ENCODE measurements around the gene SHB.

SHB gene

DNA sequence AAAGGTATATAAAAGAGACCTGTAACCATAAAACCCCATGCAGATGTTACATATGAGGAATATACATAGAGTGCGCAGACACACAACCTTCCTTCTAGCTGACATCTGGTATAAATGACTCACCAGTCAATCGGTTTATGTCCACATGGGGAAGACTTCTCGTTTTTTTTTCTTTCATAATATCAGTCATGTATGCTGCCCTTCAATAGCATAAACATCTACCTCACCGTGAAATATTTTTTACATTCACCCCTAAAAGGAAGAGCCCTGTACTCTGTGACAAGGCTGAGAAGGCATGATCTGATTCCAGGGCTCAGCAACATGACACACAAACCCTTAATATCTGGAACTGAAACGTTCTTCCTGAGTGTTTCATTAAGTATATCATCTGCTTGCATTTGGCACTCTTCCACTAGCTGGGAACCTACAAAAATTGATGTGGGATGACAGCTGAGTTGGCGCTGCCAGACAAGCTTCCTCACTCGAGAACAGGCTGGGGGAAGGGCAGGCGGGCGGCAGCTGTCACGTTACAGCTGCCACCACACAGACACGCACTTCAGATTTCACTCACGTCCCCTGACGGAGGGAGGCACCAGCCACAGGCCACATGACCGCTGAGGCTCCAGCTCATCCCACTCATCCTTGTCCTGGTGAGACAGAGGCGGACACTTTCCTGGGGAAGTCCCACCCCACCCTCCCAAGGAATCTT is 74.2 kb downstream of the SHB start:
- H3K9me3 ChIP-seq (ENCODE audit: control extremely low read depth in 1 of 5, control insufficient read depth in 4 of 5, insufficient read depth in 2 of 5, low read depth in 1 of 5, low read length in 4 of 5), result no peaks in the 10 kb centered on the region
- no peaks in the 10 kb centered on the region for H3K27me3 ChIP-seq (replicated peaks in 2 of 5; ENCODE audit: control insufficient read depth in 4 of 5, insufficient read depth in 5 of 5, low read length in 4 of 5)
- 4% methylated on average over 11 of the region's 15 CpGs for WGBS (ENCODE audit: insufficient coverage)
- peak; percentile 70 to 95 (median 92) for DNase-seq
- H3K36me3 ChIP-seq (ENCODE audit: control insufficient read depth in 4 of 4, insufficient read depth in 4 of 4, low read length in 3 of 4), result no peaks in the 10 kb centered on the region
- peaks cover 25 to 92% (median 67%) of the 10 kb centered on the region in 4 experiments for H3K4me1 ChIP-seq (ENCODE audit: control extremely low read depth in 1 of 4, control insufficient read depth in 4 of 4, insufficient read depth in 4 of 4, low read length in 3 of 4)
- CTCF ChIA-PET, result interaction anchor here (0.7 to 1.0 kb wide), 2 partner anchors 28 to 31 kb away, joined by 3 read pairs; no protein-coding TSS in a partner anchor
- H3K27ac ChIP-seq (ENCODE audit: insufficient read depth in 1 of 2, low read depth in 1 of 2, low read length in 2 of 2, poor library complexity in 1 of 2, severe bottlenecking in 2 of 2), result peak overlapping the region; percentile 46 to 73
- POLR2A ChIA-PET, result no interaction called here
- peak overlapping the region in 5 of 7 experiments; percentile 27 to 63 (median 53) for H3K4me3 ChIP-seq (ENCODE audit: control insufficient read depth in 1 of 7, extremely low read depth in 1 of 7, insufficient read depth in 4 of 7, low read depth in 2 of 7, low read length in 6 of 7)

- ChIA-PET CTCF (interaction anchor here (1.0 to 2.2 kb wide), 4 partner anchors 15 to 94 kb away, joined by 3 to 6 read pairs (median 3); no protein-coding TSS in a partner anchor), POLR2A (interaction anchor here (0.6 kb wide), 2 partner anchors 11 to 84 kb away, joined by 3 read pairs; no protein-coding TSS in a partner anchor)
- H3K4me1 ChIP-seq (ENCODE audit: control extremely low read depth in 1 of 4, control insufficient read depth in 4 of 4, insufficient read depth in 4 of 4, low read length in 3 of 4), result peaks cover 22 to 77% (median 57%) of the 10 kb centered on the region in 4 experiments
- no peaks in the 10 kb centered on the region for H3K9me3 ChIP-seq (ENCODE audit: control extremely low read depth in 1 of 5, control insufficient read depth in 4 of 5, insufficient read depth in 2 of 5, low read depth in 1 of 5, low read length in 4 of 5)
- H3K36me3 ChIP-seq (ENCODE audit: control insufficient read depth in 4 of 4, insufficient read depth in 4 of 4, low read length in 3 of 4), result no peaks in the 10 kb centered on the region
- DNase-seq, result peak; percentile 35 to 84 (median 77)
- no peaks in the 10 kb centered on the region for H3K27me3 ChIP-seq (replicated peaks in 2 of 5; ENCODE audit: control insufficient read depth in 4 of 5, insufficient read depth in 5 of 5, low read length in 4 of 5)
- peak overlapping the region in 3 of 7 experiments; percentile 32 to 50 (median 40) for H3K4me3 ChIP-seq (ENCODE audit: control insufficient read depth in 1 of 7, extremely low read depth in 1 of 7, insufficient read depth in 4 of 7, low read depth in 2 of 7, low read length in 6 of 7)
- WGBS (ENCODE audit: insufficient coverage), result 0% methylated on average over 6 of the region's 8 CpGs
- peak overlapping the region; percentile 8 to 35 for H3K27ac ChIP-seq (ENCODE audit: insufficient read depth in 1 of 2, low read depth in 1 of 2, low read length in 2 of 2, poor library complexity in 1 of 2, severe bottlenecking in 2 of 2)
These were observed 76.1 kb downstream of the SHB start for GRCh38 chr9:37992924-37993349.

GRCh38 chr9:37990404-37991015 is 78.5 kb downstream of the SHB start:
- Histone ChIP-seq H3K36me3 (ENCODE audit: control insufficient read depth in 4 of 4, insufficient read depth in 4 of 4, low read length in 3 of 4) (no peaks in the 10 kb centered on the region), H3K27me3 (replicated peaks in 2 of 5; ENCODE audit: control insufficient read depth in 4 of 5, insufficient read depth in 5 of 5, low read length in 4 of 5) (no peaks in the 10 kb centered on the region), H3K4me3 (ENCODE audit: control insufficient read depth in 1 of 7, extremely low read depth in 1 of 7, insufficient read depth in 4 of 7, low read depth in 2 of 7, low read length in 6 of 7) (peak overlapping the region in 1 of 7 experiments; percentile 50), H3K9me3 (ENCODE audit: control extremely low read depth in 1 of 5, control insufficient read depth in 4 of 5, insufficient read depth in 2 of 5, low read depth in 1 of 5, low read length in 4 of 5) (no peaks in the 10 kb centered on the region), H3K27ac (ENCODE audit: insufficient read depth in 1 of 2, low read depth in 1 of 2, low read length in 2 of 2, poor library complexity in 1 of 2, severe bottlenecking in 2 of 2) (peak overlapping the region; percentile 17 to 32), H3K4me1 (ENCODE audit: control extremely low read depth in 1 of 4, control insufficient read depth in 4 of 4, insufficient read depth in 4 of 4, low read length in 3 of 4) (peaks cover 22 to 61% (median 50%) of the 10 kb centered on the region in 4 experiments)
- no CpG with 5 or more reads among the region's 5 CpGs for WGBS (ENCODE audit: insufficient coverage)
- POLR2A ChIA-PET, result no interaction called here
- peak in 2 of 3 donors; percentile 46 to 47 for DNase-seq
- CTCF ChIA-PET, result interaction anchor here (1.1 kb wide), 1 partner anchor 82 kb away, joined by 3 read pairs; no protein-coding TSS in a partner anchor

DNA sequence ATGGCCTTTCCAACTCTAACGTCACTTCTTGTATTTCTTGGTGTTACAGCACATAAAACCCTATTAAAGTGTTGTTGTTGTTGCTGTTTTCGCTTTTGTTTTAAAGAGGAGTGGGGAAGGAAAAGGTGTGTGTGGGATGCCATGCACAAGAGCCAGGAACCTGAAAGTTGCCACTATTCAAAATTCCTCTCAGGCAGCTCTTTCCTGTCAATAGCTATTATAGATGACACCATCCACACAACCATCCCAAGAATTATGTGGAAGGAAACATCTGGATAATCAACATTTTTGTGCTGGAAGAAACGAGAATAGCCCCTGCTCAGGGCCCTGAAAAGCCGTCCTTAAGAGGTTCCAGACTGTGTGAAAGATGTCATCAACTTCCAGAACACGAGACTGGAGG is 79.3 kb downstream of the SHB start:
- DNase-seq, result no peak
- Histone ChIP-seq H3K9me3 (ENCODE audit: control extremely low read depth in 1 of 5, control insufficient read depth in 4 of 5, insufficient read depth in 2 of 5, low read depth in 1 of 5, low read length in 4 of 5) (no peaks in the 10 kb centered on the region), H3K27ac (ENCODE audit: insufficient read depth in 1 of 2, low read depth in 1 of 2, low read length in 2 of 2, poor library complexity in 1 of 2, severe bottlenecking in 2 of 2) (no peak overlapping the region), H3K36me3 (ENCODE audit: control insufficient read depth in 4 of 4, insufficient read depth in 4 of 4, low read length in 3 of 4) (no peaks in the 10 kb centered on the region), H3K4me3 (ENCODE audit: control insufficient read depth in 1 of 7, extremely low read depth in 1 of 7, insufficient read depth in 4 of 7, low read depth in 2 of 7, low read length in 6 of 7) (no peak overlapping the region), H3K27me3 (replicated peaks in 2 of 5; ENCODE audit: control insufficient read depth in 4 of 5, insufficient read depth in 5 of 5, low read length in 4 of 5) (no peaks in the 10 kb centered on the region), H3K4me1 (ENCODE audit: control extremely low read depth in 1 of 4, control insufficient read depth in 4 of 4, insufficient read depth in 4 of 4, low read length in 3 of 4) (peaks cover 22 to 53% (median 42%) of the 10 kb centered on the region in 4 experiments)
- CTCF ChIA-PET, result interaction anchor here (1.1 kb wide), 1 partner anchor 81 kb away, joined by 3 read pairs; no protein-coding TSS in a partner anchor
- POLR2A ChIA-PET, result no interaction called here
- 97% methylated on average over 3 of the region's 5 CpGs for WGBS (ENCODE audit: insufficient coverage)

- Histone ChIP-seq H3K4me3 (ENCODE audit: control insufficient read depth in 1 of 7, extremely low read depth in 1 of 7, insufficient read depth in 4 of 7, low read depth in 2 of 7, low read length in 6 of 7) (no peak overlapping the region), H3K9me3 (ENCODE audit: control extremely low read depth in 1 of 5, control insufficient read depth in 4 of 5, insufficient read depth in 2 of 5, low read depth in 1 of 5, low read length in 4 of 5) (no peaks in the 10 kb centered on the region), H3K36me3 (ENCODE audit: control insufficient read depth in 4 of 4, insufficient read depth in 4 of 4, low read length in 3 of 4) (no peaks in the 10 kb centered on the region), H3K27me3 (replicated peaks in 2 of 5; ENCODE audit: control insufficient read depth in 4 of 5, insufficient read depth in 5 of 5, low read length in 4 of 5) (no peaks in the 10 kb centered on the region), H3K27ac (ENCODE audit: insufficient read depth in 1 of 2, low read depth in 1 of 2, low read length in 2 of 2, poor library complexity in 1 of 2, severe bottlenecking in 2 of 2) (no peak overlapping the region), H3K4me1 (ENCODE audit: control extremely low read depth in 1 of 4, control insufficient read depth in 4 of 4, insufficient read depth in 4 of 4, low read length in 3 of 4) (peaks cover 13 to 42% (median 31%) of the 10 kb centered on the region in 4 experiments)
- DNase-seq, result no peak
- 100% methylated on average over 1 of the region's 2 CpGs for WGBS (ENCODE audit: insufficient coverage)
- ChIA-PET POLR2A (interaction anchor here (0.8 kb wide), 1 partner anchor 23 kb away, joined by 4 read pairs; no protein-coding TSS in a partner anchor), CTCF (interaction anchor here (0.6 to 1.2 kb wide), 5 partner anchors 10 to 28 kb away, joined by 3 to 4 read pairs (median 3); no protein-coding TSS in a partner anchor)
These were observed 80.4 kb downstream of the SHB start for GRCh38 chr9:37988602-37989001.

DNA sequence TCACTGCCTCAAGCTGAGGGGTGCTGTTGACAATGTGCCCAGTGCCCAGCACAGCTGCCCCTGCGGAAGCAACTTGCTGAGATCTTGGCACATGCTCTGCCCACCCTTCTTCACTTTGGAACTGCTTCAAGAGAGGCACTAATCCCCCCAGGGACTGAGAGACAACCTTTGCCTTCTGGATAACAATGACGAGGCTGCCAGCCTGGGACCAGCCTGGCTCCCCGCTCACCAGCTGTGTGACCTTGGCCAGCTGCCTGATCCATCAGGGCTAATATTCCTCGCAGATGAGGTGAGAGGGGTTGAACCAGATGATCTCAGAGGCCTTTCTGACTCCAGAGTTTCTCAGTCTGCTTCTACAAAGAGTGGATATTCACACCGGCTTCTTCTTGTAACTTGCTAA is 81.0 kb downstream of the SHB start:
- H3K4me1 ChIP-seq (ENCODE audit: control extremely low read depth in 1 of 4, control insufficient read depth in 4 of 4, insufficient read depth in 4 of 4, low read length in 3 of 4), result peaks cover 10 to 36% (median 28%) of the 10 kb centered on the region in 4 experiments
- H3K36me3 ChIP-seq (ENCODE audit: control insufficient read depth in 4 of 4, insufficient read depth in 4 of 4, low read length in 3 of 4), result no peaks in the 10 kb centered on the region
- POLR2A ChIA-PET, result no interaction called here
- H3K27me3 ChIP-seq (replicated peaks in 2 of 5; ENCODE audit: control insufficient read depth in 4 of 5, insufficient read depth in 5 of 5, low read length in 4 of 5), result no peaks in the 10 kb centered on the region
- CTCF ChIA-PET, result interaction anchor here (0.6 to 1.2 kb wide), 3 partner anchors 18 to 36 kb away, joined by 3 to 4 read pairs (median 3); no protein-coding TSS in a partner anchor
- no peak for DNase-seq
- H3K27ac ChIP-seq (ENCODE audit: insufficient read depth in 1 of 2, low read depth in 1 of 2, low read length in 2 of 2, poor library complexity in 1 of 2, severe bottlenecking in 2 of 2), result no peak overlapping the region
- 95% methylated on average over 5 of the region's 5 CpGs for WGBS (ENCODE audit: insufficient coverage)
- no peaks in the 10 kb centered on the region for H3K9me3 ChIP-seq (ENCODE audit: control extremely low read depth in 1 of 5, control insufficient read depth in 4 of 5, insufficient read depth in 2 of 5, low read depth in 1 of 5, low read length in 4 of 5)
- H3K4me3 ChIP-seq (ENCODE audit: control insufficient read depth in 1 of 7, extremely low read depth in 1 of 7, insufficient read depth in 4 of 7, low read depth in 2 of 7, low read length in 6 of 7), result no peak overlapping the region
